Neural crest cell (in vitro differentiated cells): ENCODE measurements around the gene PTGDS. TPM values are rescaled to one million over a fixed set of nuclear protein-coding genes. Genes with fewer than 3 reads are reported as not detected.

ENCODE experiments used
- DNase-seq: peaks from one replicate; pipeline ENCODE4 v3.0.0; 2021; ENCODE audit warnings: low read depth, mixed read lengths, low spot score
- H3K27ac Mint-ChIP-seq: one replicate; pipeline ENCODE4 v1.8.0; 2021; ENCODE audit warnings: mild to moderate bottlenecking, mixed read lengths; ENCODE audit not compliant: unreplicated experiment
- H3K27me3 Mint-ChIP-seq: 2 replicates; pipeline ENCODE4 v1.8.0; 2021; ENCODE audit warnings: low read depth, mild to moderate bottlenecking, mixed read lengths
- H3K36me3 Mint-ChIP-seq: 2 replicates; pipeline ENCODE4 v1.8.0; 2021; ENCODE audit warnings: low read depth, mild to moderate bottlenecking, mixed read lengths
- H3K4me1 Mint-ChIP-seq: 2 replicates; pipeline ENCODE4 v1.8.0; 2021; ENCODE audit warnings: mixed read lengths
- H3K4me3 Mint-ChIP-seq: one replicate; pipeline ENCODE4 v1.8.0; 2021; ENCODE audit warnings: mild to moderate bottlenecking, mixed read lengths
- H3K9me3 Mint-ChIP-seq: 2 replicates; pipeline ENCODE4 v1.8.0; 2021; ENCODE audit warnings: mixed read lengths
- CTCF ChIP-seq: fragments of 200-600 bp; sonication (generic); conservative IDR thresholded peaks from 2 replicates; pipeline ENCODE4 v1.5.0; 2021; ENCODE audit warnings: antibody characterized with exemption, mild to moderate bottlenecking
- total RNA-seq: library from RNA; stranded (reverse); gene quantifications from 2 replicates; pipeline ENCODE4 v1.2.1, GENCODE V29; 2021

PTGDS gene
- total RNA-seq, 1 donor from 2014 or later = not detected

GRCh38 chr9:136991993-136992818 is 14.9 kb downstream of the PTGDS start, which contains the start of gene PAXX:
TSS of gene PAXX (plus strand) at chr9:136992422. CDS start at chr9:136992444, 22 bp downstream.
- Mint-ChIP-seq H3K36me3 (no peaks in the 10 kb centered on the region), H3K27ac (peak within 1 kb of the TSS; percentile 62), H3K4me3 (peak within 1 kb of the TSS; percentile 88), H3K9me3 (no peaks in the 10 kb centered on the region), H3K27me3 (peaks cover 3% of the 10 kb centered on the region), H3K4me1 (peaks cover 3% of the 10 kb centered on the region)
- peak; percentile 92 for DNase-seq
- TF ChIP-seq CTCF = no peak

- Mint-ChIP-seq H3K9me3 (no peaks in the 10 kb centered on the region), H3K27ac (peak overlapping the region; percentile 62), H3K4me1 (peaks cover 7% of the 10 kb centered on the region), H3K36me3 (no peaks in the 10 kb centered on the region), H3K27me3 (peaks cover 9% of the 10 kb centered on the region), H3K4me3 (peak overlapping the region; percentile 88)
- no peak for TF ChIP-seq CTCF
- no peak for DNase-seq
Measured at GRCh38 chr9:136992819-136993369, 15.6 kb downstream of the PTGDS start.

- Mint-ChIP-seq H3K9me3 (no peaks in the 10 kb centered on the region), H3K27me3 (peaks cover 11% of the 10 kb centered on the region), H3K4me3 (no peak overlapping the region), H3K27ac (no peak overlapping the region), H3K36me3 (no peaks in the 10 kb centered on the region), H3K4me1 (peaks cover 7% of the 10 kb centered on the region)
- TF ChIP-seq CTCF = no peak
- DNase-seq = no peak
Measured at GRCh38 chr9:136994180-136994887, 17.0 kb downstream of the PTGDS start.

- H3K4me1 Mint-ChIP-seq = peaks cover 7% of the 10 kb centered on the region
- H3K36me3 Mint-ChIP-seq = no peaks in the 10 kb centered on the region
Measured at GRCh38 chr9:136994888-136995230, 17.6 kb downstream of the PTGDS start.

More at GRCh38 chr9:136994888-136995230, 17.6 kb downstream of the PTGDS start:
- DNase-seq = no peak
- Mint-ChIP-seq H3K27me3 (peaks cover 11% of the 10 kb centered on the region), H3K4me3 (no peak overlapping the region), H3K9me3 (no peaks in the 10 kb centered on the region), H3K27ac (no peak overlapping the region)
- no peak for TF ChIP-seq CTCF
